BE2C (cell line): ENCODE results near the gene ACMSD.
"Not testable (repeated sequence)": the region's sequence is repeated elsewhere in the genome, so short reads cannot be mapped to it uniquely, and the experiment has no call there.

ENCODE experiments used
- DNase-seq: peaks from one replicate; pipeline ENCODE4 v3.0.0-alpha.2; 2020
- H3K27me3 ChIP-seq: fragments of 250-450 bp; sonication (Bioruptor Pico); 2 replicates; pipeline ENCODE4 v1.5.1; 2020; ENCODE audit warnings: mild to moderate bottlenecking
- H3K36me3 ChIP-seq: fragments of 250-450 bp; sonication (Bioruptor Pico); 2 replicates; pipeline ENCODE4 v1.5.1; 2020; ENCODE audit warnings: mild to moderate bottlenecking
- H3K4me1 ChIP-seq: fragments of 250-450 bp; sonication (Bioruptor Pico); 2 replicates; pipeline ENCODE4 v1.5.1; 2020
- H3K4me3 ChIP-seq: 2 replicates; pipeline ENCODE4 v1.5.1; 2011; ENCODE audit warnings: low read depth, low read length
- H3K9me3 ChIP-seq: fragments of 250-450 bp; sonication (Bioruptor Pico); 2 replicates; pipeline ENCODE4 v1.5.1; 2020
- CTCF ChIP-seq: IDR thresholded peaks from 2 replicates; pipeline ENCODE4 v1.5.1; 2012; ENCODE audit warnings: mild to moderate bottlenecking, low read depth, low read length

ACMSD gene

GRCh38 chr2:134799936-134800335 lies 38.5 kb upstream of the ACMSD start:
- no peak for DNase-seq
- no peak for TF ChIP-seq CTCF
- Histone ChIP-seq H3K9me3 (no peaks in the 10 kb centered on the region), H3K27me3 (no peaks in the 10 kb centered on the region), H3K4me1 (no peaks in the 10 kb centered on the region), H3K4me3 (no peak overlapping the region), H3K36me3 (no peaks in the 10 kb centered on the region)

GRCh38 chr2:134800341-134800740 lies 38.1 kb upstream of the ACMSD start:
- H3K27me3 ChIP-seq, result no peaks in the 10 kb centered on the region

DNA sequence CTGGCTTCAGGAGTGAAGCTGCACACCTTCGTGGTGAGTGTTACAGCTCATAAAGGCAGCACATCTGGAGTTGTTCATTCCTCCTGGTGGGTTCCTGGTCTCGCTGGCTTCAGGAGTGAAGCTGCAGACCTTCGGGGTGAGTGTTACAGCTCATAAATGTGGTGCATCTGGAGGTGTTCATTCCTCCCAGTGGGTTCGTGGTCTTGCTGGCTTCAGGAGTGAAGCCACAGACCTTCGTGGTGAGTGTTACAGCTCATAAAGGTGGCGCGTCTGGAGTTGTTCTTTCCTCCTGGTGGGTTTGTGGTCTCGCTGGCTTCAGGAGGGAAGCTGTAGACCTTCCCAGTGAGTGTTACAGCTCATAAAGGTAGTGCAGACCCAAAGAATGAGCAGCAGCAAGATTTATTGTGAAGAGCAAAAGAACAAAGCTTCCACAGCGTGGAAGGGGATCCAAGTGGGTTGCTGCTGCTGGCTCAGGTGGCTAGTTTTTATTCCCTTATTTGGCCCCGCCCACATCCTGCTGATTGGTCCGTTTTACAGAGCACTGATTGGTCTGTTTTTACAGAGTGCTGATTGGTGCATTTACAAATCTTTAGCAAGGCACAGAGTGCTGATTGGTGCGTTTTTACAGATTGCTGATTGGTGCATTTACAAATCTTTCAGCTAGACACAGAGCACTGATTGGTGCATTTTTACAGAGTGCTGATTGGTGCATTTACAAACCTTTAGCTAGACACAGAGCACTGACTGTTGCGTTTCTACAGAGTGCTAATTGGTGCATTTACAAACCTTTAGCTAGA lies 34.6 kb upstream of the ACMSD start:
- not testable (repeated sequence) for H3K36me3 ChIP-seq, H3K9me3 ChIP-seq, DNase-seq, H3K4me3 ChIP-seq, H3K4me1 ChIP-seq, H3K27me3 ChIP-seq

More at GRCh38 chr2:134800341-134800740, 38.1 kb upstream of the ACMSD start:
- Histone ChIP-seq H3K4me1 (no peaks in the 10 kb centered on the region), H3K36me3 (no peaks in the 10 kb centered on the region), H3K4me3 (no peak overlapping the region), H3K9me3 (no peaks in the 10 kb centered on the region)
- DNase-seq, result no peak
- no peak for TF ChIP-seq CTCF

- no peaks in the 10 kb centered on the region for H3K9me3 ChIP-seq
- H3K4me1 ChIP-seq, result no peaks in the 10 kb centered on the region
- TF ChIP-seq CTCF, result no peak
- H3K36me3 ChIP-seq, result no peaks in the 10 kb centered on the region
- H3K27me3 ChIP-seq, result no peaks in the 10 kb centered on the region
- H3K4me3 ChIP-seq, result no peak overlapping the region
- no peak for DNase-seq
These were observed 22.7 kb upstream of the ACMSD start for GRCh38 chr2:134815741-134816140.

- no peaks in the 10 kb centered on the region for H3K36me3 ChIP-seq
These were observed 20.1 kb upstream of the ACMSD start for GRCh38 chr2:134818321-134818720.

DNA sequence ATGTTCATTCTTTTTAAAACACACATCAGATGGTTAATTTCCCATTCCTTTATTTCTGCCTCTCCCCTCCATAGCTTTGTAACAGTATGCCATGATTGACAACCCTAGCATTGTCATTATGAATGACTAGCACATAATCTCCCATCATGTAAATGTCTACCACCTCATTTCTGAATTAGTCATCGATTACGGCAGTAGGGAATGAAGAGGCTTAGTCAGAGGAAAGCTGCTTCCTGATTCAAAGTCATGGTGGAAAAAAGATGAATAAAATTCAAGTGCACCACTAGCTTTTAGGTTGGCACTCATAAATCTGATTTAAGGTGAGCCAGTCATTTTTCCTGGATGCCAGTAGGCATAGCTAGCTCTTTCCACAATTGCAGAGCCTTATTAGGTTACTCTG lies 19.1 kb upstream of the ACMSD start:
- Histone ChIP-seq H3K27me3 (no peaks in the 10 kb centered on the region), H3K4me1 (no peaks in the 10 kb centered on the region), H3K9me3 (no peaks in the 10 kb centered on the region), H3K4me3 (no peak overlapping the region), H3K36me3 (no peaks in the 10 kb centered on the region)
- TF ChIP-seq CTCF, result no peak
- DNase-seq, result no peak

More at GRCh38 chr2:134818321-134818720, 20.1 kb upstream of the ACMSD start:
- H3K4me3 ChIP-seq, result no peak overlapping the region
- TF ChIP-seq CTCF, result no peak
- no peaks in the 10 kb centered on the region for H3K9me3 ChIP-seq
- no peaks in the 10 kb centered on the region for H3K27me3 ChIP-seq
- no peak for DNase-seq
- no peaks in the 10 kb centered on the region for H3K4me1 ChIP-seq
